ENCODE measurements around the gene JKAMP. TPM values are rescaled to one million over a fixed set of nuclear protein-coding genes. Genes with fewer than 3 reads are reported as not detected.

Gene JKAMP
- polyA plus RNA-seq, 1 donor: 65.1 TPM

- no CpG with 5 or more reads among the region's 7 CpGs for WGBS (ENCODE audit: insufficient coverage, low lambda C conversion rate)
- no peak overlapping the region for H3K4me3 ChIP-seq (ENCODE audit: low read length)
Observed at GRCh38 chr14:59534361-59534987, 50.2 kb downstream of the JKAMP start.

DNA sequence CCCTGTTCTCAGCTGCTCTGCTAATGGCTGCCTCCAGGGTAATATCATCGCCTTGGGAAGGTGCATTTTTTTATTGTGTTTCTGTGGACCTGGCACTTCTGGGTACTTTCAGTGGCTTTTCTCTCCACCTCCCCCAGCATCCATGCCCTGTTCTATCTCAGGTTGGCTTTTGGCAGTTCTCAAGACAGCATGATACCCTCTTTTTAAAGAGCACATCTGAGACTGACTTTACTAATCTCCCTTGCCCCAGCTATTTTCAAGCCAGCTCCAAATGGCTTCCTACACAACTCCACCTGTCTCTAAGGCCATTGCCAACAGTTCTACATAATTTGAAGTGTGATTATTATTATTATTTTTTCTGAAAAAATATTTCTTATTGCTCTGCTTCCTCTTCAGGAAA, 53.2 kb downstream of the JKAMP start:
- H3K36me3 ChIP-seq (ENCODE audit: control insufficient read depth, insufficient read depth, low read length): peaks cover 7% of the 10 kb centered on the region
- no peak overlapping the region for H3K27ac ChIP-seq (ENCODE audit: low read length)
- H3K4me1 ChIP-seq (ENCODE audit: control insufficient read depth, insufficient read depth, low read length): no peaks in the 10 kb centered on the region
- no peak overlapping the region for H3K4me3 ChIP-seq (ENCODE audit: low read length)
- DNase-seq: no peak
- H3K27me3 ChIP-seq (ENCODE audit: control insufficient read depth, insufficient read depth, low read length): no peaks in the 10 kb centered on the region
- WGBS (ENCODE audit: insufficient coverage, low lambda C conversion rate): no CpG with 5 or more reads among the region's 1 CpG
- H3K9me3 ChIP-seq (ENCODE audit: control insufficient read depth, low read depth, low read length): no peaks in the 10 kb centered on the region

More at GRCh38 chr14:59534361-59534987, 50.2 kb downstream of the JKAMP start:
- no peak overlapping the region for H3K27ac ChIP-seq (ENCODE audit: low read length)
- DNase-seq: no peak
- H3K9me3 ChIP-seq (ENCODE audit: control insufficient read depth, low read depth, low read length): no peaks in the 10 kb centered on the region
- peaks cover 4% of the 10 kb centered on the region for H3K4me1 ChIP-seq (ENCODE audit: control insufficient read depth, insufficient read depth, low read length)
- no peaks in the 10 kb centered on the region for H3K27me3 ChIP-seq (ENCODE audit: control insufficient read depth, insufficient read depth, low read length)
- peaks cover 7% of the 10 kb centered on the region for H3K36me3 ChIP-seq (ENCODE audit: control insufficient read depth, insufficient read depth, low read length)

DNA sequence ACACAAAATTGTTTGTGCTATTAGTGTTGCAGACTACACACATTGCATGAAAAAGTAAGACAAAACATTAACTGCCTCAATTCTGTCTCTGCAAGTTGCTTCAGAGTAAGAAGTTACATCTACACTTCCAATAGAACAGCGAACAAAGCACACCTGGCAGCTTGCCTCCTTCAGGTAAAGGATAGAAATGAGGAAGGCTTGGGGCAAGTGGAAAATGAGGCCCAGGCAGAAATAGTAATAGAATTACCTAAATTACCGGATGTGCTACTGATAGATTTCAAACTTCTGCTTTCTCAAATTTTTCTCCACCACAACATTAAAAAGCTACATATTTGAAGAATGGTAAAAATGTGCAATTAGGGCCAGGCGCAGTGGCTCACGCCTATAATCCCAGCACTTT, 54.6 kb downstream of the JKAMP start:
- WGBS (ENCODE audit: insufficient coverage, low lambda C conversion rate): 90% methylated on average over 2 of the region's 4 CpGs
- DNase-seq: no peak
- H3K27me3 ChIP-seq (ENCODE audit: control insufficient read depth, insufficient read depth, low read length): no peaks in the 10 kb centered on the region
- no peak overlapping the region for H3K4me3 ChIP-seq (ENCODE audit: low read length)
- H3K27ac ChIP-seq (ENCODE audit: low read length): no peak overlapping the region
- peaks cover 7% of the 10 kb centered on the region for H3K36me3 ChIP-seq (ENCODE audit: control insufficient read depth, insufficient read depth, low read length)
- H3K4me1 ChIP-seq (ENCODE audit: control insufficient read depth, insufficient read depth, low read length): no peaks in the 10 kb centered on the region
- H3K9me3 ChIP-seq (ENCODE audit: control insufficient read depth, low read depth, low read length): no peaks in the 10 kb centered on the region

DNA sequence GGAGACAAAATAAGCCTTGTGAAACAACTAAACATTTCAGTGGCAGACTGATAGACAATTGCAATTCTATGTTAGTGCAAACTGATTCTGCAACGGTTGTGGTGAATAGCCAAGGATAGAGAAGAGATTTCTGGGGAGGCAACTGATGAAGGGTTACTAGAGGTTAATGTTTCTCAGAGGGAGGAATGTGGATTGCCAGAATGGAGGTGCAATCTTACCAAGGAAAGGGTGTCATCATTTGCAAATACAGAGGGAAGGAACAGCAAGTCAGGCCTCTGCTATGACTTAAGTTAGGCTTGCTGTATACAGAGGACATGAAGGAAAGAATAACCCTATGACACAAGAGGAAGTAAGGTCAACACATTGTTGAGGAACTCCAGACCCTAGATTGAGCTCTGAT, 56.5 kb downstream of the JKAMP start:
- no peaks in the 10 kb centered on the region for H3K4me1 ChIP-seq (ENCODE audit: control insufficient read depth, insufficient read depth, low read length)
- no peaks in the 10 kb centered on the region for H3K27me3 ChIP-seq (ENCODE audit: control insufficient read depth, insufficient read depth, low read length)
- WGBS (ENCODE audit: insufficient coverage, low lambda C conversion rate): no CpG with 5 or more reads among the region's 1 CpG
- peaks cover 5% of the 10 kb centered on the region for H3K36me3 ChIP-seq (ENCODE audit: control insufficient read depth, insufficient read depth, low read length)
- H3K9me3 ChIP-seq (ENCODE audit: control insufficient read depth, low read depth, low read length): no peaks in the 10 kb centered on the region
- no peak for DNase-seq
- no peak overlapping the region for H3K27ac ChIP-seq (ENCODE audit: low read length)
- H3K4me3 ChIP-seq (ENCODE audit: low read length): no peak overlapping the region

- Histone ChIP-seq H3K4me3 (ENCODE audit: low read length) (no peak overlapping the region), H3K4me1 (ENCODE audit: control insufficient read depth, insufficient read depth, low read length) (no peaks in the 10 kb centered on the region), H3K27me3 (ENCODE audit: control insufficient read depth, insufficient read depth, low read length) (no peaks in the 10 kb centered on the region), H3K9me3 (ENCODE audit: control insufficient read depth, low read depth, low read length) (no peaks in the 10 kb centered on the region), H3K27ac (ENCODE audit: low read length) (no peak overlapping the region), H3K36me3 (ENCODE audit: control insufficient read depth, insufficient read depth, low read length) (peaks cover 5% of the 10 kb centered on the region)
- WGBS (ENCODE audit: insufficient coverage, low lambda C conversion rate): 86% methylated on average over 1 of the region's 2 CpGs
- no peak for DNase-seq
Observed at GRCh38 chr14:59541731-59542130, 57.4 kb downstream of the JKAMP start.

DNA sequence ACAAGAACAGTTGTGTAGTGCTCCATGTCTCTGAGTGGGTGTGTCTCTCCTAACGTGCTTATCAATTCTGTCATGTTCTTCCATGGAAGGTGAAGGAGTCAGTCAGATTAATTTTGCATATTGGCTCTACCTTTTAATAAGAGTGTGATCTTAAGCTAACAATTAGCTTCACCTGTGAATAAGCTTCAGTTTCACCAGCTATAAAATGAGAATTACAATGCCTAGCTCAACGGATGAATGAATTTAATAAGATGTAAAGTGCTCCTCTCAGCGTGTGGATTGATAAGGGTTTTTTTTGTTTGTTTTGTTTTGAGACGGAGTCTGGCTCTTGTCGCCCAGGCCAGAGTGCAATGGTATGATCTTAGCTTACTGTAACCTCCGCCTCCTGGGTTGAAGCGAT, 59.6 kb downstream of the JKAMP start:
- no peaks in the 10 kb centered on the region for H3K9me3 ChIP-seq (ENCODE audit: control insufficient read depth, low read depth, low read length)
- H3K36me3 ChIP-seq (ENCODE audit: control insufficient read depth, insufficient read depth, low read length): no peaks in the 10 kb centered on the region
- H3K27me3 ChIP-seq (ENCODE audit: control insufficient read depth, insufficient read depth, low read length): no peaks in the 10 kb centered on the region
- no peak for DNase-seq
- WGBS (ENCODE audit: insufficient coverage, low lambda C conversion rate): 20% methylated on average over 1 of the region's 7 CpGs
- H3K27ac ChIP-seq (ENCODE audit: low read length): no peak overlapping the region
- H3K4me3 ChIP-seq (ENCODE audit: low read length): no peak overlapping the region
- no peaks in the 10 kb centered on the region for H3K4me1 ChIP-seq (ENCODE audit: control insufficient read depth, insufficient read depth, low read length)

- Histone ChIP-seq H3K4me1 (ENCODE audit: control insufficient read depth, insufficient read depth, low read length) (no peaks in the 10 kb centered on the region), H3K27ac (ENCODE audit: low read length) (no peak overlapping the region), H3K9me3 (ENCODE audit: control insufficient read depth, low read depth, low read length) (peaks cover 2% of the 10 kb centered on the region), H3K4me3 (ENCODE audit: low read length) (no peak overlapping the region), H3K27me3 (ENCODE audit: control insufficient read depth, insufficient read depth, low read length) (no peaks in the 10 kb centered on the region), H3K36me3 (ENCODE audit: control insufficient read depth, insufficient read depth, low read length) (peaks cover 4% of the 10 kb centered on the region)
- 29% methylated on average over 2 of the region's 2 CpGs for WGBS (ENCODE audit: insufficient coverage, low lambda C conversion rate)
- DNase-seq: no peak
Observed at GRCh38 chr14:59547310-59547709, 63.0 kb downstream of the JKAMP start.

Other genes with a start within 250 kb of the JKAMP start
- gene GPR135, start 19.1 kb upstream of the JKAMP start, polyA plus RNA-seq: 3.5 TPM
- 45.4 TPM for gene L3HYPDH, start 109 bp upstream of the JKAMP start, polyA plus RNA-seq
- 1.5 TPM for gene CCDC175, start 92.3 kb downstream of the JKAMP start, polyA plus RNA-seq